Esophagus squamous epithelium (tissue), 4 donors: ENCODE results near the gene OAT.

Experiments
- POLR2A ChIP-seq, 4 donors: fragments of 450-650 bp; IDR thresholded peaks; one replicate each; pipeline ENCODE4 v1.6.1; 2017; ENCODE audit warnings: antibody characterized with exemption in 4 of 4, mild to moderate bottlenecking in 4 of 4, moderate library complexity in 3 of 4
- TF ChIP-seq, protein P1 (sequence below), 6 experiments: fragments of 450-650 bp in 4 of 6; fragments of 200-600 bp in 2 of 6; sonication (generic) in 2 of 6; IDR thresholded peaks; one replicate each; pipeline ENCODE4 v1.5.1; 2016 to 2019; ENCODE audit warnings: antibody characterized with exemption in 6 of 6, mild to moderate bottlenecking in 4 of 6, moderate library complexity in 4 of 6

GRCh38 chr10:124448696-124449169 lies 30.0 kb upstream of the OAT start:
- TF ChIP-seq, protein P1, sequence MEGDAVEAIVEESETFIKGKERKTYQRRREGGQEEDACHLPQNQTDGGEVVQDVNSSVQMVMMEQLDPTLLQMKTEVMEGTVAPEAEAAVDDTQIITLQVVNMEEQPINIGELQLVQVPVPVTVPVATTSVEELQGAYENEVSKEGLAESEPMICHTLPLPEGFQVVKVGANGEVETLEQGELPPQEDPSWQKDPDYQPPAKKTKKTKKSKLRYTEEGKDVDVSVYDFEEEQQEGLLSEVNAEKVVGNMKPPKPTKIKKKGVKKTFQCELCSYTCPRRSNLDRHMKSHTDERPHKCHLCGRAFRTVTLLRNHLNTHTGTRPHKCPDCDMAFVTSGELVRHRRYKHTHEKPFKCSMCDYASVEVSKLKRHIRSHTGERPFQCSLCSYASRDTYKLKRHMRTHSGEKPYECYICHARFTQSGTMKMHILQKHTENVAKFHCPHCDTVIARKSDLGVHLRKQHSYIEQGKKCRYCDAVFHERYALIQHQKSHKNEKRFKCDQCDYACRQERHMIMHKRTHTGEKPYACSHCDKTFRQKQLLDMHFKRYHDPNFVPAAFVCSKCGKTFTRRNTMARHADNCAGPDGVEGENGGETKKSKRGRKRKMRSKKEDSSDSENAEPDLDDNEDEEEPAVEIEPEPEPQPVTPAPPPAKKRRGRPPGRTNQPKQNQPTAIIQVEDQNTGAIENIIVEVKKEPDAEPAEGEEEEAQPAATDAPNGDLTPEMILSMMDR (IDR thresholded peaks at IDR 0.05) = no peak
- TF ChIP-seq POLR2A (IDR thresholded peaks at IDR 0.05) = no peak
